Heart left ventricle (tissue), 13 donors: ENCODE results near the gene KCNJ13.

Source experiments
- CTCF ChIP-seq, 12 donors: fragments of 200-600 bp; sonication (generic) in 4 of 12; IDR thresholded peaks; one replicate each; pipeline versions ENCODE4 v1.5.0 to v1.8.0; 2018 to 2022; ENCODE audit warnings: antibody characterized with exemption in 12 of 12, mild to moderate bottlenecking in 5 of 12
- POLR2A ChIP-seq, 2 donors: fragments of 450-650 bp; IDR thresholded peaks; one replicate each; pipeline ENCODE4 v1.6.1; 2017; ENCODE audit warnings: antibody characterized with exemption in 2 of 2, mild to moderate bottlenecking in 2 of 2, moderate library complexity in 2 of 2
- donor health status: ischemic (EF 13 %, LVEDD 7.1; RV severe dilation, severe dysfunction).
- donor health status: DM: no; HTN: yes; CAD: no.
- donor health status: DM: no; HTN: no; CAD: no.
- donor health status: ischemic (EF 25% LVEDD 6.9; RV normal size, moderate dysfunction).
- donor health status: ischemic (EF 25% LVEDD 5.7; RV mildly dilated, moderate dysfunction).
- donor health status: ischemic (EF 35%, LVEDD 5.7; RV mildly dilated, moderate dysfunction).
- donor health status: nonischemic (EF 11% LVEDD 7.7; RV severe dilation, severe dysfunction).
- donor health status: DM: yes; HTN: yes; CAD: no.
- donor health status: PGD.
- donor health status: ischemic (EF 29% LVEDD 5.4; RV normal size, mild dysfunction).
- donor health status: nonischemic (EF 23%, LVEDD 6.1; RV moderate dilation, normal function).

- TF ChIP-seq CTCF (IDR thresholded peaks at IDR 0.05) (no peak), POLR2A (IDR thresholded peaks at IDR 0.05) (no peak)
These were observed 6.2 kb downstream of the KCNJ13 start for GRCh38 chr2:232770207-232770606.
